ENCODE data around the gene SELENOS.

DNA sequence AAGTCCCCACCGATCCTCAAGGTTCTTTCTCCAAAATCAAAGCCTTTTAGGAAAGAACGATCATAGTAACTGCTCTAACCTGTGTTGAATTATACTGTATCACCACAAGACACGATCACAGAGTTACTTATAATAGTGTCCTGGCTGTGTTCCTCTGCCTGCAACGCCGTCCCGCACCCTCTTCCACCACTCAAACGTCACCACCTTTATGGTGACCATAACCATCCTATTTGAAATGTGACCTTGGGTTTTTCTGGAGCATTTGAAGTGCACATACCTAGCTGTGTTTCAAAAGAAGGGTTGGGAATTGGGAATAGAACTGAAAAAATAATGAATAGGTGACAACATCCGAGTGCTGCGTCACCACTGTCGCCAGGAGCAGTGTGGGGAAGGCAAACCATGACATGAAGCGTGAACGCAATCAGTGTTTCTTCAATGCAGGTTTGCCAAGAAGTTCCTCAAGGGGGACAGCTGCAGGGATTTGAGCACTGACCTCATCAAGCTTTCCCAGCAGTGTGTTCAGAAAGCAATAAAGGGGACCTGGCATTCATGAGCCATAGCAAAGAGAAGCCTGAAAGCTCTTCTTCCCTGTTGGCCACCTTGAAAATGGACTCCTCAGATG lies 769 bp upstream of the SELENOS start:
- TF ChIP-seq, protein P1, sequence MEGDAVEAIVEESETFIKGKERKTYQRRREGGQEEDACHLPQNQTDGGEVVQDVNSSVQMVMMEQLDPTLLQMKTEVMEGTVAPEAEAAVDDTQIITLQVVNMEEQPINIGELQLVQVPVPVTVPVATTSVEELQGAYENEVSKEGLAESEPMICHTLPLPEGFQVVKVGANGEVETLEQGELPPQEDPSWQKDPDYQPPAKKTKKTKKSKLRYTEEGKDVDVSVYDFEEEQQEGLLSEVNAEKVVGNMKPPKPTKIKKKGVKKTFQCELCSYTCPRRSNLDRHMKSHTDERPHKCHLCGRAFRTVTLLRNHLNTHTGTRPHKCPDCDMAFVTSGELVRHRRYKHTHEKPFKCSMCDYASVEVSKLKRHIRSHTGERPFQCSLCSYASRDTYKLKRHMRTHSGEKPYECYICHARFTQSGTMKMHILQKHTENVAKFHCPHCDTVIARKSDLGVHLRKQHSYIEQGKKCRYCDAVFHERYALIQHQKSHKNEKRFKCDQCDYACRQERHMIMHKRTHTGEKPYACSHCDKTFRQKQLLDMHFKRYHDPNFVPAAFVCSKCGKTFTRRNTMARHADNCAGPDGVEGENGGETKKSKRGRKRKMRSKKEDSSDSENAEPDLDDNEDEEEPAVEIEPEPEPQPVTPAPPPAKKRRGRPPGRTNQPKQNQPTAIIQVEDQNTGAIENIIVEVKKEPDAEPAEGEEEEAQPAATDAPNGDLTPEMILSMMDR (IDR thresholded peaks at IDR 0.05) = no peak
- TF ChIP-seq POLR2A (IDR thresholded peaks at IDR 0.05) = no peak
